GM18526 (cell line): Measurements from ENCODE around the gene SSBP3.

Experiments
- POLR2A ChIP-seq: IDR thresholded peaks from 3 replicates; pipeline ENCODE4 v1.6.1; 2011; ENCODE audit not compliant: insufficient read length; ENCODE audit errors: extremely low read depth

SSBP3 gene

GRCh38 chr1:54238353-54239034 is 167.7 kb downstream of the SSBP3 start:
- no peak for TF ChIP-seq POLR2A

GRCh38 chr1:54237586-54237985 is 168.6 kb downstream of the SSBP3 start:
- no peak for TF ChIP-seq POLR2A

DNA sequence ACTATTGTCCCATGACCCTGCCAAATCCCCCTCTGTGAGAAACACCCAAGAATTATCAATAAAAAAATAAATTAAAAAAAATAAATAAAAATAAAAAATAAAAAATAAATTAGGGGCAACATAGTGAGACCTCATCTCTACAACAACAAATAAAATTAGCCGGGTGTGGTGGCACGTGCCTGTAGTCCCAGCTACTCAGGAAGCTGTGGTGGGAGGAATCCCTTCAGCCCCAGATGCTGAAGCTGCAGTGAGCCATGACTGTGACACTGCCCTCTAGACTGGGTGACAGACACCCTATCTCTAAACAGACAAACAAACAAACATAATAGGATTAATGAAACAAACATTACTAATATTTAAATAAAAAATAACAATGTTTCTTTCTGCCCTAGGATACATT is 171.9 kb downstream of the SSBP3 start:
- no peak for TF ChIP-seq POLR2A

DNA sequence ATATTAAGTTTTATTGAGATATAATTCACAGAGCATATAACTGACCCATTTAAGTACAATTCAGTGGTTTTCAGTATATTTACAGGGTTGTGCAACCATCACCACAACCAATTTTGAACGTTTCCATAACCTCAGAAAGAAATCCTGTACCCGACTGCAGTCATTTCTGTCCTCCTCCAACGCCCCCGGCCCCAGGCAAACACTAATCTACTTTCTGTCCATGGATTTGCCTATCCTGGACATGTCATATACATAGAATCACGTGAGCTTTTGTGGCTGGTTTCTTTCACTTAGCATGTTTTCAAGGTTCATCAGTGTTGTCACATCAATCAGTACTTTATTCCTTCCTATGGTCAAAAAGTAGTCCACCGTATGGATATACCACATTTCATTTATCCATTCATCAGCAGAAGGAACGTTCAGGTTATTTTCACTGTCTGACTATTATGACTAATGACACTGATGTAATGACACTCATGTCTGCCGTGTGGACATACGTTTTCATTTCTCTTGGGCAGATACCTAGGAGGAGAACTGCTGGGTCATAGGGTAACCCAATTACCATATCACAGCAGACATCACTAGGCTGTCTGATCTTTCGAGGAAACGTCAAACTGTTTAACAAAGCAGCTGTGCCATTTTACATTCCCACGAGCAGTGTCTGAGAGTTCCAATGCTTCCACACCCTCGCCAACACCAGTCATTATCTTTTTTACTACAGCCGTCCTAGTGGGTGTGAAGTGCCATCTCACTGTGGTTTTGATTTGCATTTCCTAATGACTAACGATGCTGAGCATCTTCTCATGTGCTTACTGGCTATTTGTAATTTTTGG is 175.5 kb downstream of the SSBP3 start:
- no peak for TF ChIP-seq POLR2A

GRCh38 chr1:54229281-54229891 is 176.8 kb downstream of the SSBP3 start:
- TF ChIP-seq POLR2A = no peak

GRCh38 chr1:54228638-54229079 is 177.5 kb downstream of the SSBP3 start:
- no peak for TF ChIP-seq POLR2A

DNA sequence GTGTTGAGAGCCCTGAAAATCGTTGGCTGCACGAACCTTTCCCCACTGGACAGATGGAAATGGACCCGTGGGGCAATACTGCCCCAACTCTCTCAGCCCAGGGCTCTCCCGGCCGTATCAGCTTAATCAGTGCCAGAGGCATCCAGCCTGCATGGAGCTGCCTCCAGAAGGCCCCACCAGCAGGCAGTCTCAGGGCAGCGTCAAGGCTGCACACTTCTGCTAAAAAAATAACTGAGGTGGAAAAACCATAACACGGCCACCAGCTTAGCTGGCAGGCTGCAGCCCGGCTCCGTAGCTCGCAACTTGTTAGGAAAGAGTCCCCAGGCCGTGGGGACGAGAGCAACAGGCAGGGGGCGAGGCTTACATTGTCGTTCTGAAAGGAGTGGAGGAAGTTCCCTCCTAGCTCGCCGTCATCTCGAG is 178.3 kb downstream of the SSBP3 start:
- no peak for TF ChIP-seq POLR2A

DNA sequence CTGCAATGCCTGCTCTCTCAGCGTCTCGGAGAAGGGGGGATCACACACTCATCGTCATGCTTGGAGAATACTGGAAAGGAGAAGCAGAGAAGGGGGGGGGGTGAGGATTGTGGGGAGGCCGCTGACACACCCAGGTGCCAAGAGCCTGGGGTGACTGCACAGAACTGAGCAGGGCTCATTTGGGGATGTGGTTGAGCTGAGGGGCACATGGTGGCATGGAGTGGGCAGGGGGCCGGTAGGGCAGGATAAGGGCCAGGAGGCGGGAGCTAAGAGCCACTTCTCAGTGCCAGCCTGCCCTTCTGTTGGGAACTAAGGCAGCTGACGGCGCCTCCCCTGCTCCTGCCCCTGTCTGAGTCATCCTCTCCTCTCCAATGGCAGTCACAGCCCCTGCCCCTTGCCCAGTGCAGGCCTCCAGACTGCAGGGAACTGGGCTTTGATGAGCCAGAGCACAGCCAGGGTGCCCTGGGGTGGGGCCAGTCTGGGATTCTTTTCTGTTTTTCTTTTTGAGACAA is 179.0 kb downstream of the SSBP3 start:
- TF ChIP-seq POLR2A = no peak

GRCh38 chr1:54225986-54226559 is 180.1 kb downstream of the SSBP3 start:
- TF ChIP-seq POLR2A = no peak

GRCh38 chr1:54225378-54225777 is 180.8 kb downstream of the SSBP3 start:
- TF ChIP-seq POLR2A = no peak

DNA sequence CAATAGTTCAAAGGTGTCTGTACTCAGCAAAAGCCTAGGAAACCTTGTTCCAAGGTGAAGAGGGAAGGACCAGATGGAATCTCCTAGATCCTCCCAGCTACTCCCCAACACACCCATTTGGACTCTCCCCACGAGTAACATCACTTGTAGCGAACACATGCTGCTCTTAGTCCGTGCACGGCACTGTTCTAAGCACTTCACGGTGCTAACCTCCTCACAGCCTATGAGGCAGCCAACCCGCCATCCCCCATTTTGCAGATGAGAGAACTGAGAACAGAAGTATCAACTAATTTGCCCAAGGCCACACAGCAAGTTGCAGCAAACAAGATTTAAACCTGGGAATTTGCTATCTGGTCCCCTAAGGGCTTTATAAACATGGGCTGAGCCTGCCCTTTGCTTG is 182.0 kb downstream of the SSBP3 start:
- TF ChIP-seq POLR2A = no peak

DNA sequence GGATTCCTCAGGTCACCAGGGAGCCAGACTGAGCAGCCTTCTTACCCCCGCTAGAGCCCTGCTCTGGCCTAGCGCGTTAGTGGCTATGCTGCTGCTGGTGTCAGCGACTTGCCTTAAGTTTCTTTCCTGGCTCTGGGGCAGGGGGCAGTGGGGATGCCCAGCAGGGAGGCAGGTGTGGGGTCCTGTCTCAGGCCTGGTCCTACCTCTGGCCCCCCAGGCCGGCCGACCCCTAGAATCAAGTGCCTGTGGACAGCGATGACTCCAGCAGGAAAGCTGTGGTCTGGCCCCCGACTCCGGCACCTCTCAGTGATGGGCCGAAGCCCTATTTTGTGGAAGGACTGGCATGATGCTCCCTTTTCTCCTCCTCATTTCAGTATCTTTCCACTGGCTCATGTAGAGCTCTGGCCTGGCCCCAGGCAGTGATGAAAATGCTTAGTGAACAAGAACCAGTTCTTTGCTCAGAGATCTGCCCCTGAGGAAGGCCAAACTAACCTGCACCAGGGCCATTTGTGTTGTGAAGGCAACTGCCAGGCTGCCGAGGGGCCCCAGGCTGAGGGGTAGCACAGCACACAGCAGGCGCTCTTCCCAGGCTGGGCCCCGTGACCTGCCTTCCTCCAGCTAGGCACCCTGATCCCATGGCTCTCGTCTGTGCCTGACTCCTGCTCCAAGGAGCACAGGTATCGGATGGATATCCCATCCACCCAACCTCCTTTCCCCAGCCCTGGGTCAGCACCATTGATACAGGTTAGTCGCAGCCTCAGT is 182.6 kb downstream of the SSBP3 start:
- TF ChIP-seq POLR2A = no peak

DNA sequence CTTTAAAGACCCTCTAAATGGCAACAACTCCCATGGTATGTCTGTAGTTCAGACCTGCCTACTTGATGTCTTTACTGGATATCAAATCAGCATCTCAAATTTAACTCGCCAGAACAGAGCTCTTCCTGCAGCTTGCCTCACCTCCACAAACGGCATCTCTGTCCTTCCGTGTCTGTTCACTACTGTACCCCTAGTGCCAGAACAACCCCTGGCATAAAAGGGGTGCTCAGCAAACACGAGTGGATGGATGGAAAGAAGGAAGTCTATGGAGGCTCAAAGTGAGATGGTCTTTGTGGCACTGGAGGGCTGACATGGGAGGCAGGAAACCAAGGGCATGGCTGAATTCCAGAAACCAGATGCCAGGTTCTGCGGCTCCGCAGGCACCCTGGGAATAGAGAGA is 183.5 kb downstream of the SSBP3 start:
- TF ChIP-seq POLR2A = no peak

- TF ChIP-seq POLR2A = no peak
These were observed 184.2 kb downstream of the SSBP3 start for GRCh38 chr1:54221867-54222484.

GRCh38 chr1:54221113-54221834 is 184.9 kb downstream of the SSBP3 start:
- TF ChIP-seq POLR2A = no peak
